Thymus (tissue), 11 donors: ENCODE measurements around the gene MFRP. TPM values are rescaled to one million over a fixed set of nuclear protein-coding genes. Genes with fewer than 3 reads are reported as not detected.

Experiments used
- DNase-seq, 9 donors: peaks; one replicate each; pipeline ENCODE4 v3.0.0-alpha.2; 2013; ENCODE audit warnings: low spot score in 9 of 9, low read depth in 6 of 9, missing footprints in 1 of 9
- H3K27ac ChIP-seq, 2 donors: one replicate each; pipeline ENCODE4 v1.5.1; 2013; ENCODE audit warnings: control low read depth in 1 of 2, low read depth in 1 of 2, low read length in 1 of 2, mild to moderate bottlenecking in 1 of 2, moderate library complexity in 1 of 2
- H3K27me3 ChIP-seq, 2 donors: one replicate each; pipeline ENCODE4 v1.5.1; 2013; ENCODE audit warnings: low read length in 1 of 2; ENCODE audit not compliant: control insufficient read depth in 2 of 2, insufficient read depth in 1 of 2
- H3K36me3 ChIP-seq, 2 donors: one replicate each; pipeline ENCODE4 v1.5.1; 2013; ENCODE audit warnings: low read length in 1 of 2, mild to moderate bottlenecking in 1 of 2, moderate library complexity in 1 of 2; ENCODE audit not compliant: control insufficient read depth in 2 of 2, insufficient read depth in 2 of 2
- H3K4me1 ChIP-seq, 2 donors: one replicate each; pipeline ENCODE4 v1.5.1; 2013; ENCODE audit warnings: low read length in 2 of 2; ENCODE audit not compliant: control insufficient read depth in 2 of 2, insufficient read depth in 2 of 2
- H3K4me3 ChIP-seq, 2 donors: one replicate each; pipeline ENCODE4 v1.5.1; 2013; ENCODE audit warnings: low read length in 2 of 2, control low read depth in 1 of 2, mild to moderate bottlenecking in 1 of 2
- H3K9me3 ChIP-seq, 2 donors: one replicate each; pipeline ENCODE4 v1.5.1; 2013; ENCODE audit warnings: low read length in 1 of 2, mild to moderate bottlenecking in 1 of 2; ENCODE audit not compliant: control insufficient read depth in 2 of 2, insufficient read depth in 1 of 2
- WGBS: extraction: QIAGEN DNeasy Blood & Tissue Kit; methylation state at CpG from one replicate; pipeline ENCODE4 v1.1.7; 2013; 5-methylcytosine and 5-hydroxymethylcytosine counted together
- polyA plus RNA-seq: library from polyadenylated mRNA; stranded (reverse); fragments of 200-250 nt; gene quantifications from one replicate; pipeline ENCODE4 v1.2.3, GENCODE V29; 2013
- total RNA-seq: library from RNA; stranded (reverse); fragments of 120-200 nt; gene quantifications from one replicate; pipeline ENCODE4 v1.2.4, GENCODE V29; 2013
- donor health status: healthy.

The MFRP gene
- total and polyA plus RNA-seq, 2 donors = 0.05 TPM; not detected in 1

DNA sequence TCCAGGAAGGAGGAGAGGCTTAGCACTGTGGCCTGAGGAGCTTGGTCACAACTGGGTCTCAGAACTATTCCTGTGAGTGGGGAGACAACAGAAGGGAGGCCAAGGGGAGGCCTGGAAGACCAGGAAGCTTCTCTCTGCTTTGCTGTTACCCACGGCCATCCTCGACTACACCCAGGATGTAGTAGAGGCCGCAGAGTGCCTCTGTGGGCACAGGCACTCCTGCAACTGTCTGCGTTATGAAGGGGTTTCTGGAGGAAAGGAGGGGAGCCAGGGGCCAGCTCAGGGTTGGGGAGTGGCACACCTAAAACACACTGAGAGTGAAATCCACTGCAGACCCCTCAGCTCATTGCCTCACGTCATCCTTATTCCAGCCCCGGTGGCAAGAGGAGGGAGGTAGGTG is 3.8 kb upstream of the MFRP start:
- WGBS = 68% methylated on average over 6 of the region's 6 CpGs
- no peak for DNase-seq
- Histone ChIP-seq H3K4me3 (no peak overlapping the region), H3K27ac (no peak overlapping the region), H3K4me1 (no peaks in the 10 kb centered on the region), H3K9me3 (no peaks in the 10 kb centered on the region), H3K27me3 (peaks cover 0 to 50% of the 10 kb centered on the region in 2 donors), H3K36me3 (no peaks in the 10 kb centered on the region)

- no peak for DNase-seq
- WGBS = 88% methylated on average over 16 of the region's 16 CpGs
- H3K4me1 ChIP-seq = no peaks in the 10 kb centered on the region
- H3K4me3 ChIP-seq = no peak overlapping the region
- H3K9me3 ChIP-seq = no peaks in the 10 kb centered on the region
- H3K27ac ChIP-seq = no peak overlapping the region
- no peaks in the 10 kb centered on the region for H3K36me3 ChIP-seq
- H3K27me3 ChIP-seq = peaks cover 8 to 60% of the 10 kb centered on the region in 2 donors
Observed at GRCh38 chr11:119347940-119348605, 1.6 kb upstream of the MFRP start.

DNA sequence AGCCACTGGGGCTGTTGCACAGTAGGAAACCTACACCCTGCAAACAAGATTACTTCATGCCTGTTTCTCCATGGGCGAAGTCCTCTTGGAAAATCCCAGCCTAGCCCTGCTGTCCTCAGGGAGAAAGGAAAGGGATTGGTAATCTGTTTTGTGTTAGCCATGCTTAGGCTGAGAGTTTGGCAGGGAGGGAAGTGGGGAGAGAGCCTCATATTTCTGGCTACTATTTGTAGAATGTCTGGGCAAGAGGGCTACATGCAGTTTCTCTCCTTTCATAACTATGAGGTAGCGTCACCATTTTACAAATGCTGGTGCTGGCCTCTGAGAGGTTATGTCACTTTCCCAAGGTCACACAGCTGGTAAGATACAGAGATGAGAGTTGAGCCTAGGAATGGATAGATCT is 737 bp upstream of the MFRP start:
- peaks cover 16 to 64% of the 10 kb centered on the region in 2 donors for H3K27me3 ChIP-seq
- H3K27ac ChIP-seq = peak overlapping the region in 1 of 2 donors; percentile 11
- no peaks in the 10 kb centered on the region for H3K36me3 ChIP-seq
- DNase-seq = no peak
- H3K9me3 ChIP-seq = no peaks in the 10 kb centered on the region
- 96% methylated on average over 2 of the region's 2 CpGs for WGBS
- no peaks in the 10 kb centered on the region for H3K4me1 ChIP-seq
- no peak overlapping the region for H3K4me3 ChIP-seq

DNA sequence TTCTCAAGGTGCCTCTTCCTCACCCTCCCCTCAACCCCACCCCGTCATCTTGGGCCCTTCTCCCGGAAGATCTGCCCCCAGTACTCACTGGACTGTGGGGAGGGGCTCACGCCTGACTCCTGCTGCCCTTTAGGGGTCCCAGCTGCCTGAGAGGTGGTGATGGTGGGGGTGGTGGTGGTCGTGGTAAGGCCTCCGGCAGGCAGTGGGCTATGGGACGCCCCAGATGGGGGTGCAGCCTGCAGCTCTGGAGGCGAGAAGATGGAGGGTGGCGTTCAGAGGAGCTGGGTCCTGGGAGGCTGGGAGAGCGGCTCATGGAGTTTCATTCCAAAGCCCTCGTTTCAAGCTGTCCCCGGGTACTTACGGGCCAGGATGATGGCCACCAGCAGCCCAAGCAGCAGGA is 820 bp downstream of the MFRP start:
- Histone ChIP-seq H3K4me3 (no peak overlapping the region), H3K27ac (no peak overlapping the region), H3K27me3 (peaks cover 32 to 74% of the 10 kb centered on the region in 2 donors), H3K9me3 (peaks cover 2 to 5% of the 10 kb centered on the region in 2 donors), H3K36me3 (no peaks in the 10 kb centered on the region), H3K4me1 (peaks cover 0 to 11% of the 10 kb centered on the region in 2 donors)
- WGBS = 92% methylated on average over 12 of the region's 12 CpGs
- DNase-seq = no peak

GRCh38 chr11:119344291-119345010 is 2.1 kb downstream of the MFRP start:
- H3K9me3 ChIP-seq = peaks cover 2 to 6% of the 10 kb centered on the region in 2 donors
- no peak for DNase-seq
- 94% methylated on average over 14 of the region's 14 CpGs for WGBS
- no peak overlapping the region for H3K4me3 ChIP-seq
- peaks cover 4 to 17% of the 10 kb centered on the region in 2 donors for H3K4me1 ChIP-seq
- H3K36me3 ChIP-seq = no peaks in the 10 kb centered on the region
- no peak overlapping the region for H3K27ac ChIP-seq
- peaks cover 44 to 81% of the 10 kb centered on the region in 2 donors for H3K27me3 ChIP-seq

DNA sequence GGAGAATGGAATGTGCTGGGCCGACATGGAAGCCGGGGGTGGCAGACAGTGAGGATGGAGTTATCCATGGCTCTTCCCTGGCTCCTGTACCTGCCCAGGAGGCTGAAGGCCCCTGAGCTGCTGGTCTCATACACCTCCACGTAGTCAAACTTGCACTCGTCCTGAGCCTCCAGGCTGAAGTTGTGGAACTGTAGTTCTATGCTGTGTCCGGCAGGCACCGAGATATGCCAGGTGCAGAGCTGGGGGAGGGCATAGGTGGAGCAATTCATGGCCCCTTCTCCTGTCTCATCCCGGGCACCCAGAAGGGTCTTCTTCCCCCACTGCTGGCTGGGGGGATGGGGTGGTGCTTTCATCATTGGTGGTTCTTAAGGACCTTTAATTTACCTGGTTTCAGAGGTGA is 2.8 kb downstream of the MFRP start:
- 94% methylated on average over 7 of the region's 7 CpGs for WGBS
- Histone ChIP-seq H3K36me3 (no peaks in the 10 kb centered on the region), H3K27me3 (peaks cover 52 to 88% of the 10 kb centered on the region in 2 donors), H3K9me3 (peaks cover 2 to 9% of the 10 kb centered on the region in 2 donors), H3K4me3 (no peak overlapping the region), H3K27ac (no peak overlapping the region), H3K4me1 (peaks cover 4 to 19% of the 10 kb centered on the region in 2 donors)
- DNase-seq = no peak

DNA sequence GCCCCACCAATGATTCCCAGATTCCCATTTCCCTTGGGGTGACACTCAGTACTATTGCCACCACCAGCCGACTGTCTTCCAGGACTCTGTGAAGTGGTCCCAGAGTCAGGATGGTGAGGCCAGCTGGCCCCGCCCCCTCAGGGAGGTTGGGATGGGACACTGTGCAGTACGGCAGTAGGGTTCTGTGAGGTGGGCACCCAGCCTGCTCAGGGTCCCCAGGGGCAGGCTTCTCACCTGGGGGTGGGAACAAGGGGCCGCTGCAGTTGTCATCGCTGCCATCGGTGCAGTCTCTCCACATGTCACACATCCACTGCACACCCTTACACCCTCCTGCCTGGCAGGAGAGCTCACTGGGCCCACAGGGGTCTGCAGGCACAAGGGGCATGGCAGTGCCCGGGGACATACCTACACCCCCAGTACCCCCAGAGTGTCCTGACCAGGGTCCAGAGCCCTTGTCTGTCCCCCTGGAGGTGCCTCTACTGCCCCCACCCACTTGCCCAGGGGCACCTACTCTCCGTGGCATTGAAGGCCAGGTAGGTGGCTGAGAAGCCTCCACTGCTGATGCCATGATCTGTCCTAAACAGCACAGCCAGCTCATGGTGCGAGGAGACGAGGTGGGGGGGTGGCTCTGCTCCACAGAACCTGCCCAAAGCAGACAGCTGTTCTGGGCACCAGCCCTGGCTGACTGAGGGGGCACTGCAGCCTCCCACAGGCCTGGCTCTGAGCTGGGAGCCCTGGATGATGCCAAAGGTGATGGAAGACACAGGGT is 4.0 kb downstream of the MFRP start:
- Histone ChIP-seq H3K36me3 (no peaks in the 10 kb centered on the region), H3K9me3 (peaks cover 2 to 9% of the 10 kb centered on the region in 2 donors), H3K27me3 (peaks cover 55 to 93% of the 10 kb centered on the region in 2 donors), H3K4me3 (no peak overlapping the region), H3K4me1 (peaks cover 4 to 28% of the 10 kb centered on the region in 2 donors), H3K27ac (no peak overlapping the region)
- DNase-seq = no peak
- 98% methylated on average over 10 of the region's 10 CpGs for WGBS

- Histone ChIP-seq H3K27ac (no peak overlapping the region), H3K4me1 (peaks cover 4 to 28% of the 10 kb centered on the region in 2 donors), H3K36me3 (peaks cover 2 to 3% of the 10 kb centered on the region in 2 donors), H3K27me3 (peaks cover 55 to 90% of the 10 kb centered on the region in 2 donors), H3K9me3 (peaks cover 2 to 9% of the 10 kb centered on the region in 2 donors), H3K4me3 (no peak overlapping the region)
- no peak for DNase-seq
- 91% methylated on average over 7 of the region's 7 CpGs for WGBS
Observed at GRCh38 chr11:119342023-119342300, 4.5 kb downstream of the MFRP start.
